DMS114 treated with DMSO at 0.1 percent for 48 hours (cell line): ENCODE results near the gene SNRNP35.
A peak's percentile ranks its signal among the peaks of the same experiment; 100 is the strongest.
"Not testable (repeated sequence)": the region's sequence is repeated elsewhere in the genome, so short reads cannot be mapped to it uniquely, and the experiment has no call there.

Experiments
- DNase-seq: peaks from one replicate; lab custom pipeline; 2025; ENCODE audit not compliant: unreplicated experiment; lab: John Stamatoyannopoulos, UW

Gene SNRNP35

GRCh38 chr12:123487428-123487827 is 29.5 kb downstream of the SNRNP35 start:
- DNase-seq: no peak

- no peak for DNase-seq
Observed at GRCh38 chr12:123488539-123489230, 30.7 kb downstream of the SNRNP35 start.

GRCh38 chr12:123489580-123489979 is 31.6 kb downstream of the SNRNP35 start:
- no peak for DNase-seq

- no peak for DNase-seq
Observed at GRCh38 chr12:123490089-123490488, 32.1 kb downstream of the SNRNP35 start.

- DNase-seq: no peak
Observed at GRCh38 chr12:123491056-123491455, 33.1 kb downstream of the SNRNP35 start.

DNA sequence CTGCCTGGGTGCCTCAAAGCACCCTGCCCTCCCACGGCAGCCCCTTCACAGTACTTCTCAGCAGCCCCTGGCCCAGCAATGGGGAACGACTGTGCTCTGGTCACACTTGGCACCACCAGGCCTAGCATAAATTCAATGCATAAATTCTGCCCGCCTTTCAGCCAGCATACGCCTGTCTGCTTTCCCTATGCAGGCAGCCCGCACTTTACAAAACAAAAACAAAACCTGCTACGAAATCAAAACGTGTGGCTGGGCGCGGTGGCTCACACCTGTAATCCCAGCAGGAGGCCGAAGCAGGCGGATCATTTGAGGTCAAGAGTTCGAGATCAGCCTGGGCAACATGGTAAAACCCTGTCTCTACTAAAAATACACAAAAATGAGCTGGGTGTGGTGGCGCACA is 33.5 kb downstream of the SNRNP35 start:
- DNase-seq: no peak

GRCh38 chr12:123492339-123493039 is 34.5 kb downstream of the SNRNP35 start:
- not testable (repeated sequence) for DNase-seq

DNA sequence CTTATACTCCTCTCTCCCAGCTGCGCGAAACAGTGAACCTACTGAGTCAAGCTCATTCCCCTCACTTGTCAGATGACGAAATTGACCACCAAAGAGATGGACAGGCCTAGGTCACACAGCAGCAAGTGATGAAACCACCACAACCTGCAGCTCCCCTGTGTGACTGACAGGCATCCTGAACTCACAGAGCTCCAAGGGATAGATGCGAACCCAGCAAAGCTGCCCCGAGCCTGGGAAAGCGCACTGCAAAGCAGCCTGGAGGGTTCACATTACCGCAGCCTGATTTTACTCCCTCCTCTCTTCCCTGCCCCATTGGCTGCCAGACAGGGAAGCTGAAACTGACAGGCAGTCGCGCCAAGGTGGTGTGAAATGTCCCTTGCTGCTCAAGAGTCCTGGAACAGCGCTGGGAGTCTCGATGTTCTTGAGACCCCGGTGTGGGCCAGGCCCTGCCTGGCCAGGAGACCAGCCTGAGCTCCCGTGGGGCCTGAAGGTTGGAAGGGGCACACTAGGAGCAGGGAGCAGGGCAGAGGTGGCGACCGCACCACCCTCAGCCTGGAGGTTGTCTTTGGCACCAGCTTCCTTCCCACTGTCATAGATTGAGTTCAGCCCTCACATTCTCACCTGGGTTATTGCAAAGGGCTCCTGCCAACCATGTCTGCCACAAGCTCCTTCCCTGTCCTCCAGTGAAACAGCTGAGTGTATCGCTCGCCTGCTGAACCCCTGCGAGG is 36.3 kb downstream of the SNRNP35 start:
- no peak for DNase-seq

GRCh38 chr12:123497065-123497464 is 39.1 kb downstream of the SNRNP35 start:
- DNase-seq: no peak

DNA sequence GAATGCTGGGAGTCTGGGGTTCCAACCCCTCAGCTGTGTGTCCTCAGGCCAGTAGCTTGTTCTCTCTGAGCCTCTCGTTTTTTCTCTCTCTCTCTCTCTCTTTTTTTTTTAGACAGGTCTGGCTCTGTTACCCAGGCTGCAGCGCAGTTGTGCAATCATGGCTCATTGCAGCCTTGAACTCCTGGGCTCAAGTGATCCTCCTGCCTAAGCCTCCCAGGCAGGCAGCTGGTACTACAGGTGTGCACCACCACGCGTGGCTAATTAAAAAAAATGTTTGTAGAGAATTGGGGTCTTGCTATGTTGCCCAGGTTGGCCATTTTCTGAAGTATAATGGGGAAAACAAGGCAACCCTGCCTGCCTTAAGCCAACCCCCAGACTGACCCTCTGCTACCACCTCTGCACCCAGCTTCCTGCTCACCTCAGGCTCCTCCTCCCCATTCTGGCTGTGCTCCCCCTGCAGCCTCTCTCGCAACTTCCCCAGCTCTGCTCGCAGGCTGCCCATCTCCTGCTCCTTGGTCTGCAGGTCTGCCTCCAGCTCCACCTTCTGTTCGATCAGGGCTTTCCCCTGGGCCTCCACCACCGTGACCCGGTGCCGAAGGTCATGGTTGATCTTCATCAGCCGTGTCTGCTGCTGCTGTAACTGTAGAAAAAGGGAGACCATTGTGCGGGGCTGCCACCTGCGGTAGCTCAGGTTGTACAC is 40.3 kb downstream of the SNRNP35 start:
- no peak for DNase-seq

- no peak for DNase-seq
Observed at GRCh38 chr12:123499332-123499731, 41.4 kb downstream of the SNRNP35 start.

DNA sequence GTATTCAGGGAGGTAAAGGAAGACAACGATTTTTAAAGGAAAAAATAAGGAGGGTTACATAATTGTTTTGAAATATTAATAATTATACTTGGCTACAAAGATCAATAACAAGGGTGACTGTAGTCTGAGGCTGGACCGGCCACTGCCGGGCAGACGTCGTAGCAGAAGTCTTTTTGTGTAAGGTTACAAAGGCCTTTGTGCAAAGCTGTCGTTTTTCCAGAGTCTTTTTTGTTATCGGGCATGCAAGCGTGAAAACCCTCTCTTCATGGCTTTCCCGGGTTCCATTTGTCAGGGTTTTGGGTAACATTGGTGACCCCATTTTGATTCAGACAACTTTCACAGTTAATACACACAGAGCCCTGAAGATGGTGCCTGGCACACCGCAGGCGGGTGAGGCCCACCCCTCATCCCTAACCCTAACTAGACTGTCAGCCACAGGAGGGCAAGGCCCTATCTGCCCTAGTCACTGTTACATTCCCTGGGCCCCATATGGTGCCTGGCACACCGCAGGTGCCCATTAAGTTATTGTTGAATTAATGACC is 44.3 kb downstream of the SNRNP35 start:
- no peak for DNase-seq

DNA sequence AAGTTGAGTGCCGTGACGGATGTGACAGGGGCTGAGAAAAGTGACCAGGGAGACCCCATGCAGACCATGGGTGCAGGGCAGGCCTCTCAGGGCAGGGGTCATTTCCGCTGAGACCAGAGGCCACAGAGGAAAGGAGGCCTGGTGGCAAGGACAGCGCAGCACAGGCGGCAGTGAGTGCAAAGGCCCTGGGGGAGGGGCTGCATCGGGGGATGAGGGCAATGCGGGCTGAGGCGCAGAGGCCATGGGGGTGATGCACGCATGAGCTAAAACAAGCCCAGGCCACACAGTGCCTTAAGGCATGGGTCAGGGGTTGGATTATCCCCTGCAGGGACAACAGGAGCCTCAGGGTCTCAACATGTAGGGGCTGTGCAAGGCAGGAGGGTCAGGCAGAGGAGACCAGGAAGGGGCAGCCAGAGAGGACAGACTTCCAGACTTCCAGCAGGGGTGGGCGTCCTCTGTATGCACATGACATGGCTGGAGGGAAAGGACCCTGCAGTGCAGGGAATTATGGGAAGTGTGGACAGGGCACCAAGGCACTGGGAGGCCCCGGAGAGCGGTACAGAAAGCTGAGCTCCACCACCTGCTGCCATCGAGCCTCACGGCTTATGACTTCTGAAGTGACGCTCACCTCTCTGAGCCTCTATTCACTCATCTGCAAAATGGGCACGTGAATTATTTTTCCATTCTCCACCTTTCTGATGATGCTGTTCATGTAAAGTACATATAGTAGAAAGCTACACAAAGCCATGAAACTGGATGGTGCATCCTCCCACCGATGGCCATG is 48.3 kb downstream of the SNRNP35 start:
- no peak for DNase-seq

- DNase-seq: no peak
Observed at GRCh38 chr12:123506843-123507236, 48.9 kb downstream of the SNRNP35 start.

GRCh38 chr12:123512838-123513665 is 55.1 kb downstream of the SNRNP35 start:
- peak; percentile 51 for DNase-seq

GRCh38 chr12:123513805-123514204 is 55.9 kb downstream of the SNRNP35 start:
- DNase-seq: no peak

DNA sequence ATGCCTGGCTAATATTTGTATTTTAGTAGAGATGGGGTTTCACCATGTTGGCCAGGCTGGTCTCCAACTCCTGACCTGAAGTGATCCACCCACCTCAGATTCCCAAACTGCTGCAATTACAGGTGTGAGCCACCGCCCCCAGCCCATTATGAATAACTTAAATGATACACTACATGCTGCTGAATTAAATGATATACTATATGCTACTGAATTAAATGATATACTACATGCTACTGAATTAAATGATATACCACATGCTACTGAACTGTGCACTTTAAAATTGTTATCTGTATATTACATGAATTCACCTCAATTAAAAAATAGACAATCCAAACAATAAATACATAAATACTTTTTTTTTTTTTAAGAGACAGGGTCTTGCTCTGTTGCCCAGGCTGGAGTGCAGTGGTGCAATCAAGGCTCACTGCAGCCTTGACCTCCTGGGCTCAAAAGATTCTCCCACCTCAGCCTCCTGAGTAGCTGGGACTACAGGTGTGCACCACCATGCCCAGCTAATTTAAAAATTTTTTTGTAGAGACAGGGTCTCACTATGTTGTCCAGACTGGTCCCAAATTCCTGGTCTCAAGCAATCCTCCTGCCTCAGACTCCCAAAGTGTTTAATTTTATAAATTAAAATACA is 56.8 kb downstream of the SNRNP35 start:
- DNase-seq: not testable (repeated sequence)

- DNase-seq: no peak
Observed at GRCh38 chr12:123516216-123516780, 58.4 kb downstream of the SNRNP35 start.
